HepG2 (cell line): ENCODE data around the gene HACD2. TPM values are rescaled to one million over a fixed set of nuclear protein-coding genes. Genes with fewer than 3 reads are reported as not detected.

Source experiments
- AHDC1 ChIP-seq: sonication (generic); formaldehyde crosslinking; IDR thresholded peaks from 2 replicates; pipeline ENCODE4 v1.5.1; 2020; ENCODE audit warnings: mild to moderate bottlenecking, missing genetic modification reagents, borderline replicate concordance
- CEBPG ChIP-seq: IDR thresholded peaks from 2 replicates; pipeline ENCODE4 v1.6.1; 2016
- DRAP1 ChIP-seq: IDR thresholded peaks from 2 replicates; pipeline ENCODE4 v1.6.1; 2016; ENCODE audit warnings: missing genetic modification reagents, missing compliant biosample characterization
- ERF ChIP-seq: IDR thresholded peaks from 2 replicates; pipeline ENCODE4 v1.6.1; 2018; ENCODE audit warnings: missing biosample characterization, missing genetic modification reagents
- FOSL2 ChIP-seq: sonication (generic); formaldehyde crosslinking; IDR thresholded peaks from 2 replicates; pipeline ENCODE4 v1.4.0; 2020; ENCODE audit warnings: missing genetic modification reagents
- FOXK1 ChIP-seq: sonication (generic); formaldehyde crosslinking; IDR thresholded peaks from 2 replicates; pipeline ENCODE4 v1.4.0; 2020; ENCODE audit warnings: low read depth, missing genetic modification reagents, borderline replicate concordance
- HMG20B ChIP-seq: conservative IDR thresholded peaks from 2 replicates; pipeline ENCODE4 v1.6.1; 2016; ENCODE audit warnings: missing genetic modification reagents, missing compliant biosample characterization
- HNF4A ChIP-seq: sonication (generic); formaldehyde crosslinking; IDR thresholded peaks from 2 replicates; pipeline ENCODE4 v1.4.0; 2020; ENCODE audit warnings: missing genetic modification reagents
- HOMEZ ChIP-seq: IDR thresholded peaks from 2 replicates; pipeline ENCODE4 v1.6.1; 2016; ENCODE audit warnings: low read depth
- MIXL1 ChIP-seq: IDR thresholded peaks from 2 replicates; pipeline ENCODE4 v1.6.1; 2016
- NR2F6 ChIP-seq, 2 experiments: IDR thresholded peaks; 2 replicates each; pipeline ENCODE4 v1.6.1; 2016; ENCODE audit warnings: antibody characterized with exemption in 1 of 2, mild to moderate bottlenecking in 1 of 2
- SMARCC2 ChIP-seq: fragments of 450-650 bp; IDR thresholded peaks from 2 replicates; pipeline ENCODE4 v1.6.1; 2017; ENCODE audit warnings: antibody characterized with exemption, mild to moderate bottlenecking
- SMARCE1 ChIP-seq: fragments of 450-650 bp; IDR thresholded peaks from 2 replicates; pipeline ENCODE4 v1.6.1; 2017; ENCODE audit warnings: borderline replicate concordance
- SOX6 ChIP-seq, 2 experiments: fragments of 450-650 bp in 1 of 2; sonication (generic) in 1 of 2; formaldehyde crosslinking in 1 of 2; IDR thresholded peaks; 2 replicates each; pipeline versions ENCODE4 v1.4.0 to v1.6.1; 2017 to 2020; ENCODE audit warnings: antibody characterized with exemption in 1 of 2, mild to moderate bottlenecking in 1 of 2, missing genetic modification reagents in 1 of 2
- TBX3 ChIP-seq: fragments of 450-650 bp; IDR thresholded peaks from 2 replicates; pipeline ENCODE4 v1.6.1; 2017; ENCODE audit warnings: antibody characterized with exemption, mild to moderate bottlenecking, inconsistent platforms, borderline replicate concordance
- ZBED4 ChIP-seq: sonication (generic); formaldehyde crosslinking; IDR thresholded peaks from 2 replicates; pipeline ENCODE4 v1.4.0; 2020; ENCODE audit warnings: missing genetic modification reagents, borderline replicate concordance
- ZBTB3 ChIP-seq: sonication (generic); formaldehyde crosslinking; IDR thresholded peaks from 2 replicates; pipeline ENCODE4 v1.4.0; 2020; ENCODE audit warnings: low read depth, mild to moderate bottlenecking, moderate library complexity, missing genetic modification reagents, borderline replicate concordance
- ZBTB7B ChIP-seq: sonication (generic); formaldehyde crosslinking; IDR thresholded peaks from 2 replicates; pipeline ENCODE4 v1.4.0; 2020; ENCODE audit warnings: missing genetic modification reagents
- ZFP1 ChIP-seq: IDR thresholded peaks from 2 replicates; pipeline ENCODE4 v1.6.1; 2016
- ZNF317 ChIP-seq: sonication (generic); formaldehyde crosslinking; IDR thresholded peaks from 2 replicates; pipeline ENCODE4 v1.5.0; 2020; ENCODE audit warnings: mild to moderate bottlenecking, missing genetic modification reagents
- polyA plus RNA-seq, 8 experiments: library from polyadenylated mRNA; depleted of rRNA in 3 of 8; stranded (reverse) in 7 of 8; unstranded in 1 of 8; fragments of >200 nt; fragmentation: Illumina TruSeq in 4 of 8; extraction: Trizol in 4 of 8; gene quantifications; 2 replicates each; pipeline versions ENCODE4 v1.2.1 to v1.2.3, GENCODE V29; 2011 to 2016; ENCODE audit warnings: low read depth in 4 of 8, missing spikeins in 1 of 8, mixed read lengths in 1 of 8; ENCODE audit not compliant: insufficient read depth in 1 of 8
- total RNA-seq, 5 experiments: library from RNA; depleted of rRNA; stranded (reverse); fragments of >200 nt; fragmentation: Illumina TruSeq; extraction: Trizol; gene quantifications; 2 replicates each; pipeline ENCODE4 v1.2.3, GENCODE V29; 2016; ENCODE audit warnings: low read depth in 1 of 5

HACD2 gene
- total and polyA plus RNA-seq, 2 of the 13 experiments (the other 11 are each of a cell fraction or from before 2014, with no cell fraction given): 47.0 to 50.4 TPM

GRCh38 chr3:123528130-123528529 is 56.7 kb downstream of the HACD2 start (continued):
- TF ChIP-seq AHDC1 (peak; percentile 92), NR2F6 (IDR thresholded peaks at IDR 0.05) (peak; percentile 97), NR2F6 (CRISPR knock-in tag; IDR thresholded peaks at IDR 0.05) (peak; percentile 97), CEBPG (0 out of 2 replicates have a peak, but pooled peaks have one; percentile 24), ZFP1 (CRISPR knock-in tag) (0 out of 2 replicates have a peak, but pooled peaks have one; percentile 32), ZBTB7B (no peak), HNF4A (CRISPR knock-in tag) (peak; percentile 33; the same call in 1 of the 2 replicates), TBX3 (peak; percentile 81), ZBED4 (CRISPR knock-in tag) (peak; percentile 27; the same call in 1 of the 2 replicates), SMARCC2 (peak; percentile 34; the same call in 1 of the 2 replicates), ZNF317 (CRISPR knock-in tag) (peak; percentile 97), SOX6 (IDR thresholded peaks at IDR 0.05) (no peak), SOX6 (CRISPR knock-in tag; IDR thresholded peaks at IDR 0.05) (peak; percentile 63; the same call in 1 of the 2 replicates), ZBTB3 (CRISPR knock-in tag) (no peak), MIXL1 (CRISPR knock-in tag) (peak; percentile 90), FOSL2 (CRISPR knock-in tag) (peak; percentile 62; the same call in 1 of the 2 replicates), ERF (peak; percentile 53), HOMEZ (CRISPR knock-in tag) (peak; percentile 71; the same call in 1 of the 2 replicates), FOXK1 (CRISPR knock-in tag) (peak; percentile 56; the same call in 1 of the 2 replicates), DRAP1 (CRISPR knock-in tag) (no peak), SMARCE1 (0 out of 2 replicates have a peak, but pooled peaks have one; percentile 42), HMG20B (peak; percentile 72)
